ENCODE measurements around the gene ANKEF1.
A peak's percentile ranks its signal among the peaks of the same experiment; 100 is the strongest.
"Not testable (repeated sequence)": the region's sequence is repeated elsewhere in the genome, so short reads cannot be mapped to it uniquely, and the experiment has no call there.

Gene ANKEF1

DNA sequence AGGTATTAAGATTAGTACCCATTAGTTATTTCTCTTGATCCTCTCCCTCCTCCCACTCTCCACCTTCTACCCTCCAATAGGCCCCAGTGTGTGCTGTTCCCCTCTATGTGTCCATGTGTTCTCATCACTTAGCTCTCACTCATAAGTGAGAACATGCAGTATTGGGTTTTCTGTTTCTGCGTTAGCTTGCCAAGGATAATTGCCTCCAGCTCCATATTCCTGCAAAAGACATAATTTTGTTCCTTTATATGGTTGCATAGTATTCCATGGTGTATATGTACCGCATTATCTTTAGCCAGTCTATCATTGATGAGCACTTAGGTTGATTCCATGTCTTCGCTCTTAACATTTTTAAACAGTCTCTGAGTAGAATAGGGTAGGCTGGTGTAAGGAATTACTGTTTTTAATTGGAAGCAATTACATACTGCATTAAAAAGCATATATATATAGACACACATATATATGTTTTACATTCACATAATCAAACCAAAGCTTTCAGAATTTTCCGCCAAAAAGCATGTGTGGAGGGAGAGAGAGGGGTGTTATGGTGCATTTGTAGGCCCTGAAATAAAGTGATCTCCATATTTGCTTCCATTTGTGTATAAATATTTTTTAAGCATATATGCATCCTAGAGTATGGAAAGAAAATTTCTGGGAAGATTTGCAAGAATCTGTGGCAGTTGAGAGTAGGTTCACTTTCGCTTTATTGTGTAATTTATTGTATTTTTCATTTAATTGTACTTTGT is 709 bp upstream of the ANKEF1 start:
- H3K4me3 ChIP-seq = 0 out of 2 replicates have a peak overlapping the region, but pooled peaks have one; percentile 67
- no peak overlapping the region for H3K9ac ChIP-seq
- TF ChIP-seq Cebpa-rat (IDR thresholded peaks at IDR 0.05) = no peak
- no peaks in the 10 kb centered on the region for H3K9me3 ChIP-seq
- no peaks in the 10 kb centered on the region for H4K20me1 ChIP-seq
- no peak overlapping the region for H3K27ac ChIP-seq
- peak overlapping the region; percentile 15; the same call in 1 of the 2 replicates for H3K4me2 ChIP-seq
- H3K4me1 ChIP-seq = 0 out of 2 replicates have a peak, but pooled peaks cover 7% of the 10 kb centered on the region
- H3K27me3 ChIP-seq = no peaks in the 10 kb centered on the region
- H3K36me3 ChIP-seq = no peaks in the 10 kb centered on the region

DNA sequence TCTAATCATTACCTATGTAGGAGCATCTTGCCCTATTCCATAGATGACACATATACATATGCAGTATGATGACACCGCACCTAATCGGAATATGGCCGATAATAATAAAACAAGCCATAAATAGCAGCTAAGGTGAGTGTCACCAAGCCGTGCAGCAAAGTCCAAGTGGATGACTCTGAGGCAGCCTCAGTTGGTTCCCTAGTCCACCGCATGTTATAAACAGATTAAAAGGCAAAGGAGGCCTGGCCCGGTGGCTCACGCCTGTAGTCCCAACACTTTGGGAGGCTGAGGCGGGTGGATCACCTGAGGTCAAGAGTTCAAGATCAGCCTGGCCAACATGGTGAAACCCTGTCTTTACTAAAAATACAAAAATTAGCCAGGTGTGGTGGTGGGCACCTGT is 1.5 kb downstream of the ANKEF1 start:
- H3K36me3 ChIP-seq, H3K27ac ChIP-seq, H3K27me3 ChIP-seq, H3K4me1 ChIP-seq, H3K4me3 ChIP-seq, H4K20me1 ChIP-seq, H3K9ac ChIP-seq, H3K9me3 ChIP-seq, H3K4me2 ChIP-seq: not testable (repeated sequence)

DNA sequence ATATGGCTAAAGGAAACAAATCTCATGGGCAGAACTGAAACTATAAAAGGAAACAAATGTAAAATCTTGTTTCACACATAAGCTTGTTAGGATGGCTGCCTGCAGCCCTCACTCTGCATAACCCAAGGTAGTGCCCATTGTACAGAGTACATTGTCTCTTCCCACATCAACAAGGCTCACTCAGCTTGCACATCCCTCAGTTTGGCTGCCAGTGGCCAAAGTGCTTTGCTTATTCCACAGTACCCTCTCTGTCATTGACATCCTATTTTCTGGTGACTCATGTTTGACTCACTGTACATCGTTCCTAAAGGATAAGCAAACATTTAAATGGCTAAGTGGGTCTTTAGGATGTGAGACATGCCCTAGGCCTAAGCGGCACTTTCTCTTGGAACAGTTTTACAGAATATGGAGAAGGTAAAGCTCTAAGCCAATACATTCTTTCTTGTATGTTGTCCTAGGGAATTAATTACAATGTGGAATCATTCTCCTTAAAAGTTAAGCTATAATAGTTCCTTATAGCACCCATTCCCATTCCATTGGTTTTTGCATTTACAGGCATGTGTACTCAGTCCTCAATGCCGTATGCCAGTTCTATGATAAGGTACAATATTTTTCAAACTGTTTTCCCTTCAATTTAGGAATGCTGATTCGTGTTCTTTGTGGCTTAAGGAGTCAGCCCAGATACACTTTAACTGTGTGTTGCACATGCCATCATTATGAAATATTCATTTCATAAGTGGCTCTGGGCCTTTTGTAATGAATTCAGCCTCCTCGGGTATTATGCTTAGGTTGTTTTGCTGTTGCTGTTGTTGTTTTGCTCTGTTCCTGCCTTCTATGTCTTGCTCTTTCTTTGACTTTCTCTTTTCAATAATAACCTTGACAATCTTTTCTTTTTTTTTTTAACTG is 5.5 kb downstream of the ANKEF1 start:
- Histone ChIP-seq H3K36me3 (no peaks in the 10 kb centered on the region), H4K20me1 (no peaks in the 10 kb centered on the region), H3K27ac (no peak overlapping the region), H3K4me3 (no peak overlapping the region), H3K27me3 (no peaks in the 10 kb centered on the region), H3K4me2 (no peak overlapping the region), H3K4me1 (no peaks in the 10 kb centered on the region), H3K9ac (no peak overlapping the region), H3K9me3 (no peaks in the 10 kb centered on the region)
- no peak for TF ChIP-seq Cebpa-rat (IDR thresholded peaks at IDR 0.05)

DNA sequence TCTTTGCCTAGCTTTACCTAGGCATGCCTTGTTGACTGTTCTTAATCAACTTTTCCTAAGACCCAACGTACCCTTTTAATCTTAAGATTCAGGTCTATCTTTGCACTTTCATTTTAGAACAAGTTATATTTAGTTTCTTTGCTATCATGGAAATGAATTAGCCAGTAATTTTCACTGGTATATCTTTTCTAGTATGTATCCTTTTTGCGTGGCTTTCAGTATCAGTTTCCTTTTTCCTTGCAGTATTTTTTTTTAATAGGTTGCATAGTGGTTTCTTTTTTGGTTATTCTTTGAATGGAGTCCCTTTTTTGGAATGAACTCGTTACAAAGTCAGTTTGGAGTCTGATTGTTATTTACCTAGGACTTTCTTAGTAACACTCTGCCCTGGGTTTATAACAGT is 7.3 kb downstream of the ANKEF1 start:
- Histone ChIP-seq H3K4me2 (no peak overlapping the region), H4K20me1 (no peaks in the 10 kb centered on the region), H3K27ac (no peak overlapping the region), H3K9me3 (no peaks in the 10 kb centered on the region), H3K4me3 (no peak overlapping the region), H3K27me3 (no peaks in the 10 kb centered on the region), H3K36me3 (no peaks in the 10 kb centered on the region), H3K9ac (no peak overlapping the region), H3K4me1 (no peaks in the 10 kb centered on the region)
- no peak for TF ChIP-seq Cebpa-rat (IDR thresholded peaks at IDR 0.05)

DNA sequence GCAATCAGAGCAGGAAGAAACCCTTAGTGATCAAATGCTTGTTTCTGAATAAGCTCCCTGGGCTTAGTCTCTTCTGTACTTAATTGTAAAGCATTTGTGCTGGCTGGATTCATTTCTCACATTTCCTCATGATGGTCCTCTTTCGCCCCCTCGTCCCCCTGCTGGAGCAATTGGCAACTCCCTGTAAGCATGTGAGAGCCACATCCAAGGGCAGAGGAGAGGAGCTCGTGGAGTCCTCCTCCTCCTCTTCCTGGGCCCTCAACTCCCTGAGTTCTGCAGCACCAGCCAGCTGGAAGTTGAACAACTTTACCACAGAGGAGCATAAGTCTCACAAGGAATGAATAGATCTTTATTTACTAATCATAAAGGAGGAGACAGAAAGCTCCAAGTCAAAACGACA is 12.6 kb downstream of the ANKEF1 start:
- TF ChIP-seq Cebpa-rat (IDR thresholded peaks at IDR 0.05) = no peak
- no peaks in the 10 kb centered on the region for H3K36me3 ChIP-seq
- H3K27me3 ChIP-seq = no peaks in the 10 kb centered on the region
- H3K9me3 ChIP-seq = no peaks in the 10 kb centered on the region
- H4K20me1 ChIP-seq = no peaks in the 10 kb centered on the region
- no peaks in the 10 kb centered on the region for H3K4me1 ChIP-seq
- H3K4me3 ChIP-seq = no peak overlapping the region
- no peak overlapping the region for H3K27ac ChIP-seq
- H3K9ac ChIP-seq = no peak overlapping the region
- H3K4me2 ChIP-seq = no peak overlapping the region

DNA sequence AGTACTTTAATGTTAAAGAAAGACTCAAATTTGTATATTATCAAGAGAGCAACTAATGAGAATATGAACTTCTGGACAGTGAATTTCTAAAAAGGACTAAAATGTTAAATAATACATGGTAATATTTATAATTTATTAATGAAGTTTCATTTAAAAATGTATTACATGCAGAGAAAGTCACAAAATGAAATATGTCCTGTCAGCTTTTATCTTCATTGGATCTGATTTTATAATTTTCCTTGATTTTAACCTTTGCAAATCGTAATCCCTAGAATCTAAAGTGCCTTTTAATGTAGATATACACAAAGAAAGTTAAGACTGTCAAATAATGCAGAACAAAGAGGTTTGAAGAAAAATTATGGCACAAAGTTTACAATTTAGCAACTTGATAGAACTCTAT is 16.4 kb downstream of the ANKEF1 start:
- no peak overlapping the region for H3K4me3 ChIP-seq

DNA sequence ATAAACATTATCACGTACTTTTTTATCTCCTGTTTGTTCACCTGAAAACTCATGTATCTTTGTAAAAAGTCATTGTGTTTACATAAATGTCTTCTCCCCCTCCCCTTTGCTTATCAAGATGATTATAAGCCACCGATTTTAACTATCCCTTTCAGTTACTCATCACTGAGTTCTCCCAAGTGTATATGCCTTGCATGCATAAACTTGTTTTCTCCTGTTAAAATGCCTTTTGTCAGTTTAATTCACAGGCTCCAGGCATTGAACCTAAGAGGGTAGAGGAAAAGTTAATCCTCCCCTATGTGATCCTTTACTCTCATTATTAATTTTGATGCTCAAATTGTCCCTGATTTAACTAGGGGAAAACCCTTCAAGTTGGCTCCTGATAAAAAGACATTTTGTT is 24.2 kb downstream of the ANKEF1 start:
- Histone ChIP-seq H3K4me2 (peak overlapping the region; percentile 59), H3K4me3 (no peak overlapping the region), H3K27ac (no peak overlapping the region), H3K9me3 (no peaks in the 10 kb centered on the region), H3K9ac (no peak overlapping the region), H3K4me1 (peaks cover 38% of the 10 kb centered on the region), H4K20me1 (no peaks in the 10 kb centered on the region), H3K27me3 (no peaks in the 10 kb centered on the region), H3K36me3 (no peaks in the 10 kb centered on the region)
- no peak for TF ChIP-seq Cebpa-rat (IDR thresholded peaks at IDR 0.05)

More for the DNA sequence above, 16.4 kb downstream of the ANKEF1 start:
- Histone ChIP-seq H3K9me3 (no peaks in the 10 kb centered on the region), H3K9ac (no peak overlapping the region), H3K27ac (no peak overlapping the region), H3K27me3 (no peaks in the 10 kb centered on the region), H3K4me2 (no peak overlapping the region), H3K36me3 (no peaks in the 10 kb centered on the region), H3K4me1 (no peaks in the 10 kb centered on the region), H4K20me1 (no peaks in the 10 kb centered on the region)
- no peak for TF ChIP-seq Cebpa-rat (IDR thresholded peaks at IDR 0.05)

DNA sequence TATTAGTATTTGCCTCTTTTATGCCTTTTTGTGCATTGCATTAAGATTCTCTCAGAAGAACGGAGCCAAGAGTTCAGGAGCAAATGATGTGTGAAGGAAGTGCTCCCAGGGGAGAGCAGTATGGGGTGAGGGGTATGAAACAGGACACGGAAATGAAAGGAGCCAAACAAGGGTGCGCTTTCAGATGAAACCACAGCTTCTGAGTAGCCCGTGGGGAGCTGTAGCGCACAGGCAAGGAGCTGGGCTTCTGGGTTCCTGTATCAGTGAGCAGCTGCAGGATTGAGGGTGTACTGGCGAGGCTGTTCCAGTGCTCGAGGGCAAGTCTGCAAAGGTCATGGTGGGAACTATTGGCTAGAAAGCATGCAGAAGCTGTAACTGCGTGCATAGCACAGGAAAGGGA is 25.4 kb downstream of the ANKEF1 start:
- H3K27me3 ChIP-seq = no peaks in the 10 kb centered on the region
- no peaks in the 10 kb centered on the region for H4K20me1 ChIP-seq
- H3K4me2 ChIP-seq = peak overlapping the region; percentile 59
- H3K4me3 ChIP-seq = no peak overlapping the region
- TF ChIP-seq Cebpa-rat (IDR thresholded peaks at IDR 0.05) = no peak
- no peak overlapping the region for H3K9ac ChIP-seq
- H3K27ac ChIP-seq = no peak overlapping the region
- H3K9me3 ChIP-seq = no peaks in the 10 kb centered on the region
- no peaks in the 10 kb centered on the region for H3K36me3 ChIP-seq
- peaks cover 38% of the 10 kb centered on the region for H3K4me1 ChIP-seq

DNA sequence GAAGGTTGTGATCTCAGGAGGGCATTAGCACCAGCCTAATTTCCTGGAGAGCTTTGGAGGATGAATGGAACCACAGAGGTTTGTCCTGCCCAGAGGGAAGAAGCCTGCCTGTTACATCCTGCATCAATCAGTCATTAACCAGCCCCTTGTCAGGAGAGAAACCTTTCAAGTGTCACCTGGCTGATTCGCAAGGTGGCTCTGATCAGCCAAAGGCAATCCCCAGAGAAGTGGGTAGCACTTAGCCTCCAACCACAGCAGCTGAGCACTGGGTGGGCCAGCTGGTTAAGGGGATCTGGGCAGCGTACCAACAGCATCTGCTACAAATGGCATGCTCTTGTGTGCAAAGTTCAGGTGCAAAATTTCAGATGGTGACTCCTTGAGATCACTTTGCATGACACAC is 26.9 kb downstream of the ANKEF1 start:
- no peak overlapping the region for H3K27ac ChIP-seq
- no peaks in the 10 kb centered on the region for H3K36me3 ChIP-seq
- H3K4me1 ChIP-seq = peaks cover 38% of the 10 kb centered on the region
- no peaks in the 10 kb centered on the region for H3K9me3 ChIP-seq
- H3K4me3 ChIP-seq = no peak overlapping the region
- H4K20me1 ChIP-seq = no peaks in the 10 kb centered on the region
- H3K9ac ChIP-seq = no peak overlapping the region
- no peak for TF ChIP-seq Cebpa-rat (IDR thresholded peaks at IDR 0.05)
- H3K27me3 ChIP-seq = no peaks in the 10 kb centered on the region
- H3K4me2 ChIP-seq = peak overlapping the region; percentile 59

DNA sequence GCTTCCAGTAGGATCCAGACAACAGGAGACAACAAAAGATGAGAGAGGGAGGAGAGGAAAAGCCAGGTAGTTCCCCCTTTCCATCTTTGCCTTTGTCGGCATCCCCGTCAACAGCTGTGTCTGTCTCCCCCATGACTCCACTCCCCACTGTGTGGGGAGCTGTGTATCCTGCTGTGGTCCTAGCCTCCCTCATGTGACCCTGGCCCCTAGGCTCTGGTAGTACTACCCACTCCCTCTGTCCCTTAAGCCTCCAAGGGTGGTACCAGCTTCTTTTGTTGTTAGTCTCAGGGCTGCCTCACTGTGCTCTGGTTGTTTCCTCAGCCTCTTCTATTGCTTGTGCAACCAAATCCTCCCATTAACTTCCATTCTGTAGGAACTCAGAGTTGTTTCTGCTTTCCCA is 28.7 kb downstream of the ANKEF1 start:
- H3K27me3 ChIP-seq = no peaks in the 10 kb centered on the region
- H3K4me3 ChIP-seq = no peak overlapping the region
- peaks cover 38% of the 10 kb centered on the region for H3K4me1 ChIP-seq
- no peaks in the 10 kb centered on the region for H3K9me3 ChIP-seq
- no peak overlapping the region for H3K4me2 ChIP-seq
- no peaks in the 10 kb centered on the region for H4K20me1 ChIP-seq
- no peak overlapping the region for H3K27ac ChIP-seq
- no peak overlapping the region for H3K9ac ChIP-seq
- H3K36me3 ChIP-seq = no peaks in the 10 kb centered on the region
- no peak for TF ChIP-seq Cebpa-rat (IDR thresholded peaks at IDR 0.05)

Measured in BLaER1 (cell line).